HepG2 (cell line): Measurements from ENCODE around the gene PRSS33. TPM values are rescaled to one million over a fixed set of nuclear protein-coding genes. Genes with fewer than 3 reads are reported as not detected.

ENCODE experiments used
- BCLAF1 ChIP-seq: fragments of 450-650 bp; IDR thresholded peaks from 2 replicates; pipeline ENCODE4 v1.6.1; 2017; ENCODE audit warnings: mild to moderate bottlenecking
- GTF3A ChIP-seq: sonication (generic); formaldehyde crosslinking; conservative IDR thresholded peaks from 2 replicates; pipeline ENCODE4 v1.4.0; 2020; ENCODE audit warnings: mild to moderate bottlenecking, missing genetic modification reagents
- HNRNPK ChIP-seq: fragments of 200-400 bp; formaldehyde crosslinking; IDR thresholded peaks from 2 replicates; pipeline ENCODE4 v1.6.1; 2018; ENCODE audit warnings: low read length, low read depth, moderate library complexity, mild to moderate bottlenecking; ENCODE audit not compliant: poor library complexity, severe bottlenecking
- ONECUT2 ChIP-seq: sonication (generic); formaldehyde crosslinking; IDR thresholded peaks from 2 replicates; pipeline ENCODE4 v1.4.0; 2020; ENCODE audit warnings: missing genetic modification reagents
- PAXIP1 ChIP-seq: sonication (generic); formaldehyde crosslinking; conservative IDR thresholded peaks from 2 replicates; pipeline ENCODE4 v1.4.0; 2020; ENCODE audit warnings: mild to moderate bottlenecking, missing genetic modification reagents, moderate library complexity
- RFXAP ChIP-seq: sonication (generic); formaldehyde crosslinking; IDR thresholded peaks from 2 replicates; pipeline ENCODE4 v1.4.0; 2020; ENCODE audit warnings: missing genetic modification reagents, borderline replicate concordance
- SIX1 ChIP-seq: sonication (generic); formaldehyde crosslinking; IDR thresholded peaks from 2 replicates; pipeline ENCODE4 v1.4.0; 2020; ENCODE audit warnings: missing genetic modification reagents, borderline replicate concordance
- SMYD3 ChIP-seq: sonication (generic); formaldehyde crosslinking; IDR thresholded peaks from 2 replicates; pipeline ENCODE4 v1.8.1; 2023; ENCODE audit warnings: mild to moderate bottlenecking, missing genetic modification reagents
- SOX6 ChIP-seq, 2 experiments: fragments of 450-650 bp in 1 of 2; sonication (generic) in 1 of 2; formaldehyde crosslinking in 1 of 2; IDR thresholded peaks; 2 replicates each; pipeline versions ENCODE4 v1.4.0 to v1.6.1; 2017 to 2020; ENCODE audit warnings: antibody characterized with exemption in 1 of 2, mild to moderate bottlenecking in 1 of 2, missing genetic modification reagents in 1 of 2
- TGIF2 ChIP-seq: IDR thresholded peaks from 2 replicates; pipeline ENCODE4 v1.6.1; 2016; ENCODE audit warnings: control low read depth, missing compliant biosample characterization
- TOE1 ChIP-seq: sonication (generic); formaldehyde crosslinking; IDR thresholded peaks from 2 replicates; pipeline ENCODE4 v1.4.0; 2020; ENCODE audit warnings: mild to moderate bottlenecking, missing genetic modification reagents
- YEATS4 ChIP-seq: sonication (generic); formaldehyde crosslinking; IDR thresholded peaks from 2 replicates; pipeline ENCODE4 v1.4.0; 2020; ENCODE audit warnings: missing genetic modification reagents, borderline replicate concordance
- ZBTB8A ChIP-seq: sonication (generic); formaldehyde crosslinking; IDR thresholded peaks from 2 replicates; pipeline ENCODE4 v1.4.0; 2020; ENCODE audit warnings: mild to moderate bottlenecking, low read depth, missing genetic modification reagents, borderline replicate concordance
- ZMYM3 ChIP-seq: sonication (generic); formaldehyde crosslinking; IDR thresholded peaks from 2 replicates; pipeline ENCODE4 v1.5.1; 2020; ENCODE audit warnings: mild to moderate bottlenecking, missing genetic modification reagents
- ZNF253 ChIP-seq: sonication (generic); formaldehyde crosslinking; IDR thresholded peaks from 2 replicates; pipeline ENCODE4 v1.8.0; 2022; ENCODE audit warnings: mild to moderate bottlenecking, missing genetic modification reagents, borderline replicate concordance
- ZNF605 ChIP-seq: sonication (generic); formaldehyde crosslinking; IDR thresholded peaks from 2 replicates; pipeline ENCODE4 v1.8.0; 2022; ENCODE audit warnings: mild to moderate bottlenecking, missing genetic modification reagents
- polyA plus RNA-seq, 8 experiments: library from polyadenylated mRNA; depleted of rRNA in 3 of 8; stranded (reverse) in 7 of 8; unstranded in 1 of 8; fragments of >200 nt; fragmentation: Illumina TruSeq in 4 of 8; extraction: Trizol in 4 of 8; gene quantifications; 2 replicates each; pipeline versions ENCODE4 v1.2.1 to v1.2.3, GENCODE V29; 2011 to 2016; ENCODE audit warnings: low read depth in 4 of 8, missing spikeins in 1 of 8, mixed read lengths in 1 of 8; ENCODE audit not compliant: insufficient read depth in 1 of 8
- total RNA-seq, 5 experiments: library from RNA; depleted of rRNA; stranded (reverse); fragments of >200 nt; fragmentation: Illumina TruSeq; extraction: Trizol; gene quantifications; 2 replicates each; pipeline ENCODE4 v1.2.3, GENCODE V29; 2016; ENCODE audit warnings: low read depth in 1 of 5
- TF ChIP-seq, protein P1 (sequence below): sonication (generic); formaldehyde crosslinking; IDR thresholded peaks from 2 replicates; pipeline ENCODE4 v1.5.0; 2020; ENCODE audit warnings: mild to moderate bottlenecking, missing genetic modification reagents
- TF ChIP-seq, protein P2 (sequence below): IDR thresholded peaks from 2 replicates; pipeline ENCODE4 v1.6.1; 2016; ENCODE audit warnings: missing genetic modification reagents, missing compliant biosample characterization

Gene PRSS33
- total and polyA plus RNA-seq, 2 of the 13 experiments (the other 11 are each of a cell fraction or from before 2014, with no cell fraction given) = not detected

DNA sequence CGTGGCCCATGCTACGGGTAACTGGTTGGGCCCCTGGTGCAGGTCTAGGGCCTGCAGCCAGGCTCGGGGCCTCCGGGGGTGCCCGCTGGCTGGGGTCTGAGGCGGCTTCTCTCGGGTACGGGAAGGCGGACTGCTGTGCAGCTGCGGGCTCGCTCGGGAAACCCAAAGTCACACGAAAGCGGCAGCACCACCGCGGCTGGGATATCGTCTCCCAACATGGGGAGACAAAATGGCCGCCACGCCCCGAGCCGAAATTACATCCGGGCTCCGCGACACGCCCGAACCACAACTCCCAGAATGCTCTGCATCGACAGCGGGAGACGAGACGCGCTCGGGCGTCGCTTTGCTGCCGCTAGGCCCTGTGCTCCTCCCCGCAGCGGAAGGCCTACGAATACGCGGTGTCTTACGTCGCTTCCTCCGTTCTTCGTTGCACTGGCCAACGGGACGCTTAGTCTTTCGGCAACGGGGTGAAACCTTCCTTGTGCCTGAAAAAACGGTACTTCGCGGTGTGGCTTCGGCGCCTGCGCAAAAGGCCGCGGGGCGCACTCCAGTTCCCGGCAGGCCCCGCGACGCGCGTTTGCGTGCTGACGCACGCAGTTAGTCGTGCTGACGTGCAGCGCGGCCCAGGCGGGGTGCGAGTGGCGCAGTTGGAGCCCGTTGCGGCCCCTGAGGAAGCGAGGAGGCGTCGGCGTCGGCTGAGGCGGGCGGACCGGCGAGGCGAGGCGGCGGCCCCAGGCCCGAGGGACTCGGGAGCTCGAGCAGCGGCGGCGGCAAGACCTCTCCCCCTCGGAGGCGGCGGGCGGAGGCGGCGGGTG, 35.1 kb downstream of the PRSS33 start, which contains the start of gene SRRM2 (continued):
- TF ChIP-seq RFXAP (CRISPR knock-in tag) = 0 out of 2 replicates have a peak, but pooled peaks have one; percentile 58
- peak; percentile 92 for TF ChIP-seq YEATS4 (CRISPR knock-in tag)
- 0 out of 2 replicates have a peak, but pooled peaks have one; percentile 35 for TF ChIP-seq GTF3A (CRISPR knock-in tag)
- no peak for TF ChIP-seq SIX1 (CRISPR knock-in tag)
- TF ChIP-seq PAXIP1 (CRISPR knock-in tag) = peak; percentile 55; the same call in 1 of the 2 replicates
- no peak; the same call in 1 of the 2 replicates for TF ChIP-seq ONECUT2 (CRISPR knock-in tag)
- TF ChIP-seq, protein P1, sequence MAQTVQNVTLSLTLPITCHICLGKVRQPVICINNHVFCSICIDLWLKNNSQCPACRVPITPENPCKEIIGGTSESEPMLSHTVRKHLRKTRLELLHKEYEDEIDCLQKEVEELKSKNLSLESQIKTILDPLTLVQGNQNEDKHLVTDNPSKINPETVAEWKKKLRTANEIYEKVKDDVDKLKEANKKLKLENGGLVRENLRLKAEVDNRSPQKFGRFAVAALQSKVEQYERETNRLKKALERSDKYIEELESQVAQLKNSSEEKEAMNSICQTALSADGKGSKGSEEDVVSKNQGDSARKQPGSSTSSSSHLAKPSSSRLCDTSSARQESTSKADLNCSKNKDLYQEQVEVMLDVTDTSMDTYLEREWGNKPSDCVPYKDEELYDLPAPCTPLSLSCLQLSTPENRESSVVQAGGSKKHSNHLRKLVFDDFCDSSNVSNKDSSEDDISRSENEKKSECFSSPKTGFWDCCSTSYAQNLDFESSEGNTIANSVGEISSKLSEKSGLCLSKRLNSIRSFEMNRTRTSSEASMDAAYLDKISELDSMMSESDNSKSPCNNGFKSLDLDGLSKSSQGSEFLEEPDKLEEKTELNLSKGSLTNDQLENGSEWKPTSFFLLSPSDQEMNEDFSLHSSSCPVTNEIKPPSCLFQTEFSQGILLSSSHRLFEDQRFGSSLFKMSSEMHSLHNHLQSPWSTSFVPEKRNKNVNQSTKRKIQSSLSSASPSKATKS = 0 out of 2 replicates have a peak, but pooled peaks have one; percentile 29
- TF ChIP-seq HNRNPK = no peak
- TF ChIP-seq SOX6 (IDR thresholded peaks at IDR 0.05) = no peak
- TF ChIP-seq SOX6 (CRISPR knock-in tag; IDR thresholded peaks at IDR 0.05) = peak; percentile 61
- peak; percentile 82 for TF ChIP-seq ZNF253 (CRISPR knock-in tag)
- TF ChIP-seq ZNF605 = peak; percentile 87
- peak; percentile 47; the same call in 1 of the 2 replicates for TF ChIP-seq ZMYM3 (CRISPR knock-in tag)
- peak; percentile 71; the same call in 1 of the 2 replicates for TF ChIP-seq TGIF2 (CRISPR knock-in tag)
- no peak for TF ChIP-seq TOE1 (CRISPR knock-in tag)
- TF ChIP-seq, protein P2, sequence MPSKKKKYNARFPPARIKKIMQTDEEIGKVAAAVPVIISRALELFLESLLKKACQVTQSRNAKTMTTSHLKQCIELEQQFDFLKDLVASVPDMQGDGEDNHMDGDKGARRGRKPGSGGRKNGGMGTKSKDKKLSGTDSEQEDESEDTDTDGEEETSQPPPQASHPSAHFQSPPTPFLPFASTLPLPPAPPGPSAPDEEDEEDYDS = no peak
- no peak for TF ChIP-seq SMYD3 (CRISPR knock-in tag)
- TF ChIP-seq BCLAF1 = no peak
- no peak for TF ChIP-seq ZBTB8A (CRISPR knock-in tag)
